Activated T-helper 1 cell treated with Interleukin-2 at 50 U/mL for 16 hours (primary cell): ENCODE results near the gene MKRN2.
"Not testable (repeated sequence)": the region's sequence is repeated elsewhere in the genome, so short reads cannot be mapped to it uniquely, and the experiment has no call there.

ENCODE experiments used
- DNase-seq: peaks from one replicate; pipeline ENCODE4 v3.0.0-alpha.2; 2020; ENCODE audit warnings: low read depth

Gene MKRN2

DNA sequence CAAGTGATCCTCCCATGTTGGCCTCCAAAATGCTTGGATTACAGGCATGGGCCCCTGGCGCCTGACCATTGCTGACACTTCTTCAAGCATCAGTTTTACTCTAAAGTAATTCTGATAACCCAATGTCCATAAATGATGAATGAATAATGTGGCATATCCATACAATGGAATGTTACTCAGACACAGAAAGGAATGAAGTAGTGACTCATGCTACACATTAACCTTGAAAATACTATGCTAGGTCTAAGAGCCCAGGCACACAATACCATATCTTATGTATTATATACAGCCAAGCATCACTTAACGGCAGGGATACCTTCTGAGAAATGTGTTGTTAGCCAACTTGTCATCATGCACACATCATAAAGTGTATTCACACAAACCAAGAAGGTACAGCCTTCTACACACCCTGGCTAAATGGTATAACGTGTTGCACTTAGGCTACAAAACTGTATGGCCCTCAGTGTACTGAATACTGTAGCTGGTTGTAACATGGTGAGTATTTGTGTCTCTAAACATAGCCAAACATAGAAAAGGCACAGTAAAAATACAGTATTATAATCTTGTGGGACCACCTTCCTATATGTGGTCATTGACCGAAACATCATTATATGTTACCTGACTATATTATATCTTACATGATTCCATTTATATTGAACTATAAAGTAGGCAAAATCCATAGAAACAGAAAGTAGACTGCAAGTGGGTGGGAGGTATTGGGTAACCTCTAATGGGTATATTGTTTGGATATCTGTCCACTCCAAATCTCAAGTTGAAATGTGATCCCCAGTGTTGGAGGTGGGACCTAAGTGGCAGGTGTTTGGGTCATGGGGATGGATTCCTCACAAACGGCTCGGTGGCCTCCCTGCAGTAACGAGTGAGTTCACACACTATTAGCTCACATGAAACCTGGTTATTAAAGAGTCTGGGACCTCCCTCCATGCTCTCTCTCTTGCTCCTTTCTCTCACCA lies 31.4 kb downstream of the MKRN2 start:
- no peak for DNase-seq

DNA sequence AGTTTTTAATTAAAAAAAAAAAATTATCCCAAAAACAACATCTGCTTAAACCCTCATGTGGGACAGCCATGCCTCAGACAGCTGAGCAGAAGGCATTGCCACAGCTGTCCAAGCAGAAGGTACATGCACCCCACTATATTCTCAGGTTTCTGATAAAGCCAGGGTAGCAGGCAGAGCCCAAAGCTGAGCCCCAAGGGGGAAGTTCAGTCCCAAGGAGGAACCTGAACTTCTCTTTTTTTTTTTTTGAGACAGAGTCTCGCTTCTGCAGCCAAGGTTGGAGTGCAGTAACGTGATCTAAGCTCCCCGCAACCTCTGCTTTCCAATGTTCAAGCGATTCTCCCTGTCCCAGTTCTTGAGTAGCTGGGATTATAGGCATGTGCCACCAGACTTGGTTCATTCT lies 33.2 kb downstream of the MKRN2 start:
- no peak for DNase-seq

DNA sequence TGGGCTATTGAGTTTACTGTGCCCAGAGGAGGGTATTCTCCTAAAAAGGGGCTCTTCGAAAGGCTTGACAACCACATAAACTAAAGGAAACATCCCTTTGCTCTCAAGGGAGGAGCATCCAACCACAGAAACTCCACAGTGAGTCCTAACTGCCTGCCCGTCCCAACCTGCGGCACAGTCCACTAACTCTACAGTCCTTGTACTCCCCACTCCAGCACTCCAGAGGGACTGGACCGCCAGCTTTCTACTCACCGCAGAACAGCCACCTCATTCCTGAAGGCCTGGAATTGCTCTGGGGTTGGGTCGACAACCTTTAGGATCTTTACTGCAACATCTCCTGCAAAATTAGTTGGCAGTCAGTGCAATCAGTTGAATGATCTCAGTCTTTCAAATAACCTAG lies 34.6 kb downstream of the MKRN2 start:
- DNase-seq = no peak

DNA sequence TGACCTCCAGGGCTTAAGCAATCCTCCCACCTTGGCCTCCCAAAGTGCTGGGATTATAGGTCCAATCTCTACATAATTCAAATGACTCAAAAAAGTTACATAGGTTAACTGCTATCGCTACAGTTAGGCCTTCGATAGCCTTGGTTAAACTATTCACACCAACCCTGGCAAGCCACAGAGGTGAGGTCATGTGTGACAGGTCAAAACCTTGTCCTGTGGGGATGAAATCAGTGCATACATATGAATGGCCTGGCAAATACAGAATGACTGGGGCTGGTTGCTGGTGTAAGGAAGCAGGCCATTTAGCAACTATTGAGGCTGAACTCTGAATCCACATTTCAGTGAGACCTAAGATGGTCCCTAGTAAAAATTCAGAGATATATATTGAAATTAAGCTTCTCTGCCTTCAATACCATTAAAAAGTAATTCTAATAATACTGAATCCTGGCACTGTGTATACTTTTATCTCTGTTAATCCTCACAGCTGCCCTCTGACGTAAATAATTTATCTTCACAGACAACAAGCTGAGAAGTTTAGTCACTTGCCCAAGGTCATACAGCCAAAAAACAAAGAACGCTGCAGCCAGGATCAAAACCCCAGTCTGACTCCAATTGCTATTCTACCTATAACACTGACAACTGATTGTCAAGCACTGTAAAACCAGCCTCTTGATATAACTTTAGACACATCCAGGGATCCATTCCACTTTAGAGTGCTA lies 35.3 kb downstream of the MKRN2 start:
- no peak for DNase-seq

DNA sequence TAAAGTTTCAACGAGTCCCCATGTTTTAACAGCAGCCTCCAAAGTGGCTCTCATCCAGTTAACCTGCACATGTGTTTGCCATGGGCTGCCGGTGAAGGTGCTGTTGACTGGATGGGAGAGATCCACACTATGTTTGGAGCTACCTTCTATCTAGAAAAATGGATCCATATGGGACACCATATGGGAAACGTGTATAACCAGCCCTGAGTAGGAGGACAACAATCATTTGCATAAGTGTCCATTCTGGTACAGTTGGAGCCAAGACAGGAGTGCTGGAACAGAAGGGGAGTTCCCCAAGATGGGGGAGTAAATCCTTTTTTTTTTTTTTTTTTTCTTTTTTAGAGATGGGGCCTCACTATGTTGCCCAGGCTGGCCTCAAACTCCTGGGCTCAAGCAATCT lies 36.6 kb downstream of the MKRN2 start:
- DNase-seq = no peak

DNA sequence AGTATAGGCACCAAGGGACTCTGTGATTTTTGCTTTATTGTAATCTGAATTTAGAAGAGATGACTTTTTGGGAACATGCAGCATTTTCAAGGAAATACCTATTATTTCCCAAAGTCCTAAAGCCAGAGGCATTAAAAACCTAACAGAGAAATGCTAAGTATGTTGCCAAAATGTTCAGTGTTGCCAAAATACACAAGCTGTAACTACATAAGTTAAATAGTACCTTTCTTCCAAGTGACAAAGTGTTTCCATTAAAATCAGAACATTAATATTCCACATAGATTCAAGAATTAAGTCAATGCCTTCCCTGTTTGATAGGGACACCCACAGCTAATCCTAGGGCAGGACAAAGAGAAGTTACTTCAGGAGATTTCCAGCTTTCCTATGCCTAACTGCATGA lies 42.0 kb downstream of the MKRN2 start:
- DNase-seq = no peak

DNA sequence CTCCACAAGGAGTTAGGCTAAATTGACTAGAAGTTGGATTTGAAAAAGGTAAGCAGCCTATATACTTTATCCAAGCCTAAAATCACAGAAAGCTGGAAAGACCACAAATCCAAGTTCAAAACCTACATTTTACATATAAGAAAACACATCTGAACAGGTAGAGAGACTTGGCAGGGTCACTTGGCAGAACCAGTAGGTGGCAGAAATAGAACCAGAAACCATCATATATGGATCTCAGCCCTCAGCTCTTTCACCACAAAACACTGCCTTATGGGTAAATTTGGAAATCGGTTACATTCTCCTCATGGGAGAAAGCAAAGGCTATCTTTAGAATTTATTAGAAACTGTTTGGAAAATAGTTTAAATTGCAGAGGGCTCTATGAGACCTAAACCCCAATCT lies 44.2 kb downstream of the MKRN2 start:
- DNase-seq = no peak

DNA sequence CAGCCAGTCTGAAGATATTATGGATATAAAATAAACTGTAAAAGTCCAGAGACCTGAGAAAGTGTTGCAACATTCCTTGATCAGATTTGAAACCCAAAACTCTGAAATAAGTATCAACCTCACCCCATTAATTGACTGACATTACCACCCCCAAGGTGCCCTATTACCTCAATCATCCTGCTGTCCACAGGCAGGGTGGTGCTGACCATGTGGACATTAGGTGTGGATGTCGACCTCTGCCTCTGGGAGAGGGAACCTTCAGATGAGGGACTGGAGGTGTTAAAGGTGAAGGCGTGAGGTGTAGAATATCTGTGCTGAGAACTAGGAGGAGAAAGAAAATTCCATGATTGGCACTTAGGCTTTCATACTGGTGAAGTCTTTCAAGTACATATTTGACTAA lies 47.1 kb downstream of the MKRN2 start:
- DNase-seq = no peak

DNA sequence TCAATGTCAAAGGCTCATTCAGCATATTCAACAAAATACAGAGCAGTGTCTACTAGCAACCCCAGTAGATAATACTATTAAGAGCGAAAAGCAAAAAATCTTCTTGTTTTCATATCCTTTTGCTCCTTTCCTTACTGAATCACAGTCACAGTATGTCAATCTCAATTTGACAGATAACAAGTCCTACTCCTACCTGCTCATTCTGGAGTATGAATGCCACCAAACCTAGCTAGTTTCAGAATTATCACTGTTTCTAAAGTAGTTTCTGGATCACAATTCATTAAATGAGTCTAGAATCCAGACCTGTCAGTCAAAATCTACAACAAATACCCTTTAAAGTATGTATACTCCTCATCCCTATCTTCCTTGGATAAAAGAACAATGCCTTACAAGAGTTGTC lies 51.5 kb downstream of the MKRN2 start:
- DNase-seq = no peak

DNA sequence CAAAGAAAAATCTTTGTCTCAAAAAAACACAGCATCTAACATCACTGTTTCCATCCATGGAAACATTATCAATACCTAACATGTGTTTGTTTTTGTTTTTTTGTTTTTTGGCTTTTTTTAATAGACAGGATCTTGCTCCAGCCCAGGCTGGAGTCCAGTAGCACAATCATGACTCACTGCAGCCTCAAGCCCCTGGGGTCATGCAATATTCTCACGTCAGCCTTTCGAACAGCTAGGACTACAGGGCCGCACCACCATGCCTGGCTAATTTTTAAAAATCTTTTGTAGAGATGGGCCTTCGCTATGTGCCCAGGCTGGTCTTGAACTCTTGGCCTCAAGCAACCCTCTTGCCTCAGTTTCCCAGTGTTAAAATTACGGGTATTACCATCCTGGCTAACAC lies 54.2 kb downstream of the MKRN2 start:
- no peak for DNase-seq

DNA sequence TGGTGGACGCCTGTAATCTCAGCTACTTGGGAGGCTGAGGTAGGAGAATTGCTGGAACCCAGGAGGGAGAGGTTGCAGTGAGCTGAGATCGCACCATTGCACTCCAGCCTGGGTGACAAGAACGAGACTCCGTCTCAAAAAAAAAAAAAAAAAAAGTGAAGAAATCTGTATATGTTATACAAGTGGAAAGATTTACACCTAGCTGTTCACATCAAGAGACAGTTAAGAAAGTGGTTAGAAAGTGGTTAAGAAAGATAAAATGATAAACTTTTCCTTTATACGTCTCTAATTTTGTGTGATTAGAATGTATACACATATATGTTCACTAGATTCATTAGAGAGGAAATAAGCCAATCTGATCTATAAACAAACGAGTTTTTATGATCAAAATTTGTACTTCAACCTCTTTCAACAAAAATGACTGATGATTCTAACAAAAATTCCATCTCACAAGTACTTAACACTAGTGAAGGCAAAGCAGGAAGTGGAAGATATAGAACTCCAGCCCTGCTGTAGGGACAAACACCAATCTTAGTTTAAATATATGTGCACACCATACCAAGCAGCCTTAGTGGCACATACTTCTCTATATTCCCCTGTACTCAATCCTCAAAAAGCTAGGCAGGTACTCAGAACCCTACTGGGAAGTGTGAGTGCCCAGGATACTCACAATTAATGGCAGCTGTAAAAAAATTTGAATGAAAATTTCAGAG lies 55.8 kb downstream of the MKRN2 start:
- DNase-seq = no peak

DNA sequence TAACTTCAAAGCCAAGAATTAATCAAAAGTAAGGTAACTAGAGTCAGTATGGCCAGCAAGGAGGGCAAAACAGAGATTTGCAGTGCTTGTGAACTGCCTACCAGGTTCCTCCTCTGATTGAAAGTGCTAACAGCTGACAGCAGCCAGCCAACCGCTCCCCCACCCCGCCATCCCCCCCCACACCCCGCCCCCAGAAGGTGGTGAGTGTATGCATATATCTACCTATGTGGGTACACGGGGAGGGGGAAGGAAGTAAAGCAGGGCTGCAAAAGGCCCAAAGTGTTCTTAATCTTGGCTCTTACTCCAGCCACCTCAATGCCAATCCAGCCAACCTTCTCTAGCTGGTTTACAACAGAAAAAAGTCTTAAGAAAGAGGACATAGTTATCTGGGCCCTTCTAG lies 56.4 kb downstream of the MKRN2 start:
- no peak for DNase-seq

DNA sequence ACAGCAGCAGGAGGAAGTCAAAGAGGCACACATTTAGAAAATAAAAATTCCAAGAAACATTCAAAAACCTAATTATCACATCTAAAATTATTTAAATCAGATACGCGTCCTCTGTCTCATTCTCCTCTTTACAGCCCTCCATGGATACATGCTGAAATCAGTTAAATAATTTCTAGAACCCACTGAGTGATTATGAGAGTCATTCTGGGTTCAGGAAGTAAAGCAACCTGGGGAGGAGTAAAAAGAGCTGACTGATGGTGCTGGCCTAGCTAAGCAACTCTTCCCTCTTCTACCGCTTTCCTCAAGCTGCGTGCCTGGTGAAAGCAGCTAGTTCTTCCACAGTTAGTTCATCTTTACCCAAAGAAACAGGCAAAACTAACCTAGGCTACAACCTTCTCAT lies 58.4 kb downstream of the MKRN2 start:
- no peak for DNase-seq

DNA sequence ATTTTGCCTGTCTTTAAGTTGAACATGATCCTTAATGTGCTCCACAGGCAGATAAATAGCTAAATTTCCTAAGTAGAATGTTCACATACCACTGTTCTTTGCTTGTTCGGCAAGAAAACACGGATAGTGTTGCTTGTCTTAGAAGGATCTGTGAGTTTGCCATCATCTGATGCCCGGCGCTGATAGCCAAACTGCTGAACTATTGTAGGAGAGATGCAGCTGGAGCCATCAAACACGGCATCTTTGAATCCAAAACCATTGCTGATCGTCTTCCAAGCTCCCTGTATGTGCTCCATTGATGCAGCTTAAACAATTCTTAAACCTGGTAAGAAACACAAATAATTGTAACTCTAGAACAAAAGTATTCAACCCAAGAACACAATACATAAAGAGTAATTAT lies 61.5 kb downstream of the MKRN2 start:
- DNase-seq = no peak

DNA sequence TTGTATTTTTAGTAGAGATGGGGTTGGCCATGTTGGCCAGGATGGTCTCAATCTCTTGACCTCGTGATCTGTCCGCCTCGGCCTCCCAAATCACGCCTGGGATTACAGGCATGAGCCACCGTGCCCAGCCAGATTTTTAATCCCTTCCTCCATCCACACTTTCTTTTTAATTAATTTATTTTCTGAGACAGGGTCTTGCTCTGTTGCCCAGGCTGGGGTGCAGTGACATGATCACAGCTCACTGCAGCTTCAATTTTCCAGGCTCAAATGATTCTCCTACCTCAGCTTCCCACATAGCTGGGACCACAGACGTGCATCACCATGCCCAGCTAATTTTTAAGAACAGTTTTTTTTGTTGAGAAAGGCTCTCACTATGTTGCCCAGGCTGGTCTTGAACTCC lies 63.4 kb downstream of the MKRN2 start:
- DNase-seq = no peak

DNA sequence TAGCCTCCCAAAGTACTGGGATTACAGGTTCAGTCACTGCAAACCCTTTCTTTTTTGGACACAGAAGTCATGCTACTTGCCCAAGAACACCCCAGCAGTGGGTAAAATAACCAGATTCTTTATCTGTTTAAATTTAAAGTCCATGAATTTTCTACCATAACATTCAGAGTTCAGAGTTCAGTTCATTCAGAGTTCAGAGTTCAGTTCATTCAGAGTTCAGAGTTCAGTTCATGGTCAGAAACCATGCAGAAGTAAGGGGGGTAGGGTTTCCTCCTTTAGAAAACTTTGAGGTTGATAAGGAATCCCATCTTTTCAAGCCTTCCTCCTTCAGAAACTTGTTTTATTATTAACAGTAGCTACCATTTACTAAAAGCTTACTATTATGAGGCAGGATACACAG lies 63.8 kb downstream of the MKRN2 start:
- no peak for DNase-seq

DNA sequence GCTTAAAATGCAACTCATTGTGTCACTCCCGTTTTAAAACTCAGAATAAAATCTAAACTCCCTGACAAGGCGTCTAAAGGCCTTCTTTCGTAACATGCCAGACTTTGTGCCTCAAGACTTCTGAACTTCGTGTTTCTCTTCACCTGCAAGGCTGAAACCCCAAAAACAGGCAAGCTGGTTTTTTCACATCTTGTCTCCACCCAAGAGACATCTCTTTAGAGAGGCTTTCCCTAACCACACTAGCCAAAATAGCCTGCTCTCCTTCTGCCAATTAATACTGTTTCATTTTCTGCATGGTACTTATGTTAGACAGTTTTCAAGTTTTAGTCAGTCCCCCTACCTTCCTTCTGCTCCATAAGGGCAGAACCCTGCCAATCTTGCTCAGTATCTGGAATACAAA lies 65.4 kb downstream of the MKRN2 start:
- no peak for DNase-seq

DNA sequence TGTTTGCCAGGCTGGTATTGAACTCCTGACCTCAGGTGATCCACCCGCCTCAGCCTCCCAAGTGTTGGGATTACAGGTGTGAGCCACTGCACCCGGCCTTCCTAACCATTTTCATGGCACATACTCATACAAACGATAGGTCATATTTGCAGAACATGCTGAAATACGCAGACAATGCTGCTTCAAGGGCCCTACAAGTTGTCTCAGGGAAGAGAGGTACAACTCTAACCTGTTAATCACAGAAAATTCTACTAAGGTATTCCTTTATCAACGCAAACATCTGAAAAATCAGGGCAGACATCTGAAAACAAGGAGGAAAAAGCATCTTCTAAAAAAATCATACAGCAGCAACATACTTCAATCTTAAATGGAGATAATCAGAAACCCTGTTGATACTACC lies 67.2 kb downstream of the MKRN2 start:
- DNase-seq = no peak

DNA sequence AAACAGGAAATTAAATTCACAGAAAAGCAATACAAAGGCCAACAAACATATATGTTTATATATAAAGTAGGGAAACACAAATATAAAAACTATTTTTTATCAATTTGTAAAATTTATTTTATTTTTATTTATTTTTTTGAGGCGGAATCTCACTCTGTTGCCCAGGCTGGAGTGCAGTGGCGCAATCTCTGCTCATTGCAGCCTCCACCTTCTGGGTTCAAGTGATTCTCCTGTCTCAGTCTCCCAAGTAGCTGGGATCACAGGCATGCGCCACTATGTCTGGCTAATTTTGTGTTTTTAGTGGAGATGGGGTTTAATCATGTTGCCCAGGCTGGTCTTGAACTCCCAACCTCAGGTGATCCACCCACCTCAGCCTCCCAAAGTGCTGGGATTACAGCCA lies 68.1 kb downstream of the MKRN2 start:
- not testable (repeated sequence) for DNase-seq

DNA sequence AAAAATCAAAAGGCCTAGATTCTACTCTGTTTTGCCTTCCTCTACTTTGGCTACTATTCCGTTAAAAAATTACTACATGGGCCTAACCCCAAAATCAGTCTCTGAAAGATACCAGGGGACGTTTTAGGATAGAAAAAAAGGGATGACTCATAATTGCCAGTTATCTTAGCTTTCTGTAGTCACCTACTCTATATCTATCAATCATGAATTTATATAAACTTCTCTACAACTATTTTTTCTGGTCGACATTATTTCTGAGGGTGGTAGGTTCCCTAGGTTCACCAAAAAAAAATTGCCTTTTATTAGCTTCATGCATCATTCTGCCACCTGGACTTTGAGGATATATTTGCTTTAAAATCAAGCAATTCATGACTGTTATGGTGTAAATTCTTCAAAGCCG lies 70.5 kb downstream of the MKRN2 start:
- no peak for DNase-seq

DNA sequence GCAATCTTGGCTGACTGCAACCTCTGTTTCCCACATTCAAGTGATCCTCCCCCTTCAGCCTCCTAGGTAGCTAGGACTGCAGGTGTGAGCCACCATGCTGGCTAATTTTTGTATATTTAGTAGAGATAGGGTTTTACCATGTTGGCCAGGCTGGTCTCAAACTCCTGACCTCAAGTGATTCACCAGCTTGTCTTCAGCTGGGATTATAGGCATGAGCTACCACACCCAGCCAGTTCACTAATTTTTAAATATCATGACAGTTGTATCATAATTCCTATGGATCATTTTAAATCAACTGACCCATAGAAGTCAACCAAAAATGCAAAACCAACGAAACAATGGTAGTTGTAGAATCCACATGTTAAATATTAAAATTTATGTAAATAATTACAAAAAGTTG lies 71.9 kb downstream of the MKRN2 start:
- no peak for DNase-seq

DNA sequence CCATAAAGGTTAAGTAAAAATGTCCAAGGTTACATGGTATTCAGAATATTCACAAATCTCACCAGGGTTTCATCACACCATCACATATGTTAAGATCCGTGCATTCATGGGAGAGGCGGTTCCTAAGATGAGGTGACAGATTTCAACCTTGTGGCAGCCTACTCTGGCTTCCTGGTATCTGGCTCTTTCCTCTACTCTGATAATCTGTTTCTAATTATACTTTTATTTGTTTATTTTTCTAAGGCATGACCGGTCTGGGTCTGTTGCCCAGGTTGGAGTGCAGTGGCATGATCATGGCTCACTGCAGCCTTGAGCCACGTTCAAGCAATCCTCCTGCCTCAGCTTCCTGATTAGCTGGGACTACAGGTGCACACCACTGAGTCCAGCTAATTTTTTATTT lies 72.7 kb downstream of the MKRN2 start:
- DNase-seq = no peak

DNA sequence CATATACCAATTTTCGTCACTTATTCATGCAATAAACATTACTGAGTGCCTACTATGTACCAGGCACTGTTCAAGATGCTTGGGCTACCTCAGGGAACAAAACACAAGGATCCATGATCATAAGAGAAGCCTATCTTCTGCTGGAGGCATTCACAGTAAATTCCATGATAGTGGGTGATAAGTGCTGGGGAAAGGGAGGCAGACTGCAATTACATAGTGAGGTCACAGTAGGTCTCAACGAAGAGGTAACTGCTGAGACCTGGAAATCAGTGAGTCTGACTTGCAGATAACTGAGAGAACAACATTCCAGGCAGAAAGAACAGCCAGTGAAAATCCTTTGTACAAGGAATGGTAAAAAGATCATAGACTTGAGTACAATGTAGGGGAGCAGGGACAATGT lies 73.4 kb downstream of the MKRN2 start:
- DNase-seq = no peak
